WTC11 (cell line): ENCODE data around the gene FASTK. TPM values are rescaled to one million over a fixed set of nuclear protein-coding genes. Genes with fewer than 3 reads are reported as not detected.

Experiments
- ATAC-seq: fragments of 200-7000 bp; cut with Tn5 transposase; 2 replicates; pipeline ENCODE4 v1.10.0; 2021; ENCODE audit warnings: mild to moderate bottlenecking, moderate library complexity
- CTCF ChIA-PET: fragments of 300-600 bp; sonication (Branson Sonifier 250); formaldehyde crosslinking; loops from one replicate; lab custom pipeline; 2021; ENCODE audit warnings: antibody characterized with exemption; lab: Charles Lee
- POLR2A ChIA-PET: fragments of 350-600 bp; sonication (Branson Sonifier 250); formaldehyde crosslinking; loops from one replicate; lab custom pipeline; 2021; ENCODE audit warnings: antibody characterized with exemption; lab: Charles Lee
- DNase-seq: peaks from one replicate; pipeline ENCODE4 v3.0.0; 2021; ENCODE audit warnings: low spot score
- H3K27ac Mint-ChIP-seq: 2 replicates; pipeline ENCODE4 v1.8.0; 2021; ENCODE audit warnings: mixed read lengths
- H3K27me3 Mint-ChIP-seq: 2 replicates; pipeline ENCODE4 v1.8.0; 2021; ENCODE audit warnings: low read depth, mild to moderate bottlenecking, moderate library complexity, mixed read lengths
- H3K36me3 Mint-ChIP-seq: 2 replicates; pipeline ENCODE4 v1.8.0; 2021; ENCODE audit warnings: mixed read lengths
- H3K4me1 Mint-ChIP-seq: 2 replicates; pipeline ENCODE4 v1.8.0; 2022; ENCODE audit warnings: mixed read lengths
- H3K4me3 Mint-ChIP-seq: 2 replicates; pipeline ENCODE4 v1.8.0; 2021; ENCODE audit warnings: mild to moderate bottlenecking, moderate library complexity, mixed read lengths
- H3K9me3 Mint-ChIP-seq: 2 replicates; pipeline ENCODE4 v1.8.0; 2021; ENCODE audit warnings: mixed read lengths
- CDX4 ChIP-seq: fragments of 250-450 bp; sonication (Bioruptor Pico); IDR thresholded peaks from 2 replicates; pipeline ENCODE4 v1.9.0; 2021; ENCODE audit warnings: moderate library complexity, mild to moderate bottlenecking, inconsistent platforms, borderline replicate concordance
- FOXJ3 ChIP-seq: sonication (generic); formaldehyde crosslinking; IDR thresholded peaks from 2 replicates; pipeline ENCODE4 v1.9.0; 2021; ENCODE audit warnings: missing genetic modification reagents, mild to moderate bottlenecking, borderline replicate concordance
- FOXK1 ChIP-seq: sonication (generic); formaldehyde crosslinking; IDR thresholded peaks from 2 replicates; pipeline ENCODE4 v1.8.0; 2022; ENCODE audit warnings: mild to moderate bottlenecking, moderate library complexity, missing genetic modification reagents
- IRF2 ChIP-seq: sonication (generic); formaldehyde crosslinking; IDR thresholded peaks from 2 replicates; pipeline ENCODE4 v1.8.0; 2022; ENCODE audit warnings: low read depth, missing genetic modification reagents, borderline replicate concordance
- MXD4 ChIP-seq: fragments of 250-450 bp; sonication (Bioruptor Pico); IDR thresholded peaks from 2 replicates; pipeline ENCODE4 v1.8.0; 2021; ENCODE audit warnings: mild to moderate bottlenecking, moderate library complexity, borderline replicate concordance
- MYBL2 ChIP-seq: sonication (generic); formaldehyde crosslinking; IDR thresholded peaks from 2 replicates; pipeline ENCODE4 v1.8.1; 2023; ENCODE audit warnings: mild to moderate bottlenecking, moderate library complexity, missing genetic modification reagents
- NFE2L1 ChIP-seq: sonication (generic); formaldehyde crosslinking; IDR thresholded peaks from 2 replicates; pipeline ENCODE4 v1.8.1; 2023; ENCODE audit warnings: missing genetic modification reagents
- NR1H2 ChIP-seq: sonication (generic); formaldehyde crosslinking; IDR thresholded peaks from 2 replicates; pipeline ENCODE4 v1.9.0; 2021; ENCODE audit warnings: mild to moderate bottlenecking, moderate library complexity, missing genetic modification reagents
- NR2C2 ChIP-seq: sonication (generic); formaldehyde crosslinking; IDR thresholded peaks from 2 replicates; pipeline ENCODE4 v1.8.0; 2022; ENCODE audit warnings: mild to moderate bottlenecking, missing genetic modification reagents
- PRDM15 ChIP-seq: sonication (generic); formaldehyde crosslinking; IDR thresholded peaks from 2 replicates; pipeline ENCODE4 v1.8.0; 2022; ENCODE audit warnings: missing genetic modification reagents
- RELA ChIP-seq: sonication (generic); formaldehyde crosslinking; IDR thresholded peaks from 2 replicates; pipeline ENCODE4 v1.8.1; 2022; ENCODE audit warnings: missing genetic modification reagents, mild to moderate bottlenecking, borderline replicate concordance
- SOX15 ChIP-seq: fragments of 250-450 bp; sonication (Bioruptor Pico); IDR thresholded peaks from 2 replicates; pipeline ENCODE4 v1.9.0; 2021; ENCODE audit warnings: mild to moderate bottlenecking
- TP53 ChIP-seq: sonication (generic); formaldehyde crosslinking; IDR thresholded peaks from 2 replicates; pipeline ENCODE4 v1.8.1; 2023; ENCODE audit warnings: mild to moderate bottlenecking, missing genetic modification reagents
- USF1 ChIP-seq: sonication (generic); formaldehyde crosslinking; IDR thresholded peaks from 2 replicates; pipeline ENCODE4 v1.8.0; 2022; ENCODE audit warnings: mild to moderate bottlenecking, missing genetic modification reagents
- ZNF121 ChIP-seq: sonication (generic); formaldehyde crosslinking; IDR thresholded peaks from 2 replicates; pipeline ENCODE4 v1.8.0; 2023; ENCODE audit warnings: missing genetic modification reagents
- ZNF138 ChIP-seq: sonication (generic); formaldehyde crosslinking; conservative IDR thresholded peaks from 2 replicates; pipeline ENCODE4 v1.8.1; 2022; ENCODE audit warnings: mild to moderate bottlenecking, moderate library complexity, missing genetic modification reagents
- ZNF425 ChIP-seq: fragments of 250-450 bp; sonication (Bioruptor Pico); conservative IDR thresholded peaks from 2 replicates; pipeline ENCODE4 v1.9.0; 2021; ENCODE audit warnings: mild to moderate bottlenecking
- ZNF512 ChIP-seq: sonication (generic); formaldehyde crosslinking; IDR thresholded peaks from 2 replicates; pipeline ENCODE4 v1.8.1; 2022; ENCODE audit warnings: missing genetic modification reagents, borderline replicate concordance
- ZNF532 ChIP-seq: fragments of 250-450 bp; sonication (Bioruptor Pico); IDR thresholded peaks from 2 replicates; pipeline ENCODE4 v1.9.0; 2021; ENCODE audit warnings: mild to moderate bottlenecking, borderline replicate concordance
- total RNA-seq: library from RNA; stranded (reverse); gene quantifications from 3 replicates; pipeline ENCODE4 v1.2.3, GENCODE V29; 2021

Gene FASTK
- total RNA-seq, 1 experiment from 2014 or later: 70.2 TPM

GRCh38 chr7:151129960-151130591, 49.5 kb upstream of the FASTK start (continued):
- TF ChIP-seq FOXJ3: no peak
- no peak for TF ChIP-seq SOX15 (CRISPR knock-in tag)
- no peak for TF ChIP-seq USF1 (CRISPR knock-in tag)
- TF ChIP-seq NR1H2 (CRISPR knock-in tag): no peak

- Mint-ChIP-seq H3K9me3 (no peaks in the 10 kb centered on the region), H3K27me3 (0 out of 2 replicates have a peak, but pooled peaks cover under 1% of the 10 kb centered on the region), H3K4me3 (no peak overlapping the region), H3K27ac (no peak overlapping the region), H3K36me3 (peaks cover 21% of the 10 kb centered on the region), H3K4me1 (peaks cover 19% of the 10 kb centered on the region)
- DNase-seq (no peak), ATAC-seq (no peak)
- ChIA-PET CTCF (interaction anchor here (1.1 to 1.2 kb wide), 2 partner anchors 9 kb away, joined by 3 read pairs; no protein-coding TSS in a partner anchor), POLR2A (no interaction called here)
- TF ChIP-seq MYBL2 (CRISPR knock-in tag) (no peak), FOXK1 (CRISPR knock-in tag) (no peak), ZNF532 (CRISPR knock-in tag) (no peak), PRDM15 (CRISPR knock-in tag) (no peak), NR2C2 (CRISPR knock-in tag) (no peak), NR1H2 (CRISPR knock-in tag) (no peak), IRF2 (CRISPR knock-in tag) (no peak), MXD4 (no peak), TP53 (CRISPR knock-in tag) (no peak), CDX4 (no peak), ZNF512 (CRISPR knock-in tag) (no peak), ZNF138 (CRISPR knock-in tag) (no peak), RELA (CRISPR knock-in tag) (no peak), ZNF425 (no peak), NFE2L1 (CRISPR knock-in tag) (no peak), ZNF121 (CRISPR knock-in tag) (no peak)
Measured at GRCh38 chr7:151129117-151129959, 48.7 kb upstream of the FASTK start.
